HFFc6 (cell line): Measurements from ENCODE around the gene HSD11B2. TPM values are rescaled to one million over a fixed set of nuclear protein-coding genes. Genes with fewer than 3 reads are reported as not detected.

Source experiments
- DNase-seq: peaks from one replicate; pipeline ENCODE4 v3.0.0-alpha.2; 2018
- H3K27ac Mint-ChIP-seq: 2 replicates; pipeline ENCODE4 v1.8.0; 2020; ENCODE audit warnings: mild to moderate bottlenecking, mixed read lengths
- H3K27me3 Mint-ChIP-seq: 2 replicates; pipeline ENCODE4 v1.8.0; 2021; ENCODE audit warnings: mild to moderate bottlenecking, moderate library complexity, mixed read lengths; ENCODE audit not compliant: insufficient read depth
- H3K36me3 Mint-ChIP-seq: 2 replicates; pipeline ENCODE4 v1.8.0; 2021; ENCODE audit warnings: low read depth, mixed read lengths
- H3K4me1 Mint-ChIP-seq: 2 replicates; pipeline ENCODE4 v1.8.0; 2020; ENCODE audit warnings: low read depth, mixed read lengths
- H3K4me3 Mint-ChIP-seq: 2 replicates; pipeline ENCODE4 v1.8.0; 2020; ENCODE audit warnings: mild to moderate bottlenecking, moderate library complexity, mixed read lengths
- H3K9me3 Mint-ChIP-seq: 2 replicates; pipeline ENCODE4 v1.8.0; 2020; ENCODE audit warnings: mild to moderate bottlenecking, mixed read lengths
- CTCF ChIP-seq: fragments of 200-600 bp; sonication (generic); IDR thresholded peaks from 2 replicates; pipeline ENCODE4 v1.5.0; 2021; ENCODE audit warnings: antibody characterized with exemption, mild to moderate bottlenecking
- total RNA-seq, 6 experiments: library from RNA; stranded (reverse); fragmentation: NEBNext Ultra II Directional; extraction: Animal tissue kit (Norgen Biotek cat#: 25700); gene quantifications; 2 replicates in 1 of 6; 3 replicates in 5 of 6; pipeline ENCODE4 v1.2.3, GENCODE V29; 2021

HSD11B2 gene
- total RNA-seq, 6 experiments from 2014 or later = not detected

GRCh38 chr16:67471758-67472384, 41.0 kb downstream of the HSD11B2 start:
- no peak for DNase-seq
- H3K36me3 Mint-ChIP-seq = no peaks in the 10 kb centered on the region
- no peak for TF ChIP-seq CTCF
- 0 out of 2 replicates have a peak overlapping the region, but pooled peaks have one; percentile 3 for H3K27ac Mint-ChIP-seq
- H3K4me1 Mint-ChIP-seq = peaks cover 38% of the 10 kb centered on the region
- H3K27me3 Mint-ChIP-seq = no peaks in the 10 kb centered on the region; the same call in 1 of the 2 replicates
- H3K9me3 Mint-ChIP-seq = no peaks in the 10 kb centered on the region
- H3K4me3 Mint-ChIP-seq = no peak overlapping the region

- H3K4me3 Mint-ChIP-seq = no peak overlapping the region
- TF ChIP-seq CTCF = no peak
- DNase-seq = no peak
- H3K9me3 Mint-ChIP-seq = no peaks in the 10 kb centered on the region
- no peaks in the 10 kb centered on the region for H3K27me3 Mint-ChIP-seq
- H3K4me1 Mint-ChIP-seq = peaks cover 55% of the 10 kb centered on the region
- H3K36me3 Mint-ChIP-seq = no peaks in the 10 kb centered on the region
- H3K27ac Mint-ChIP-seq = no peak overlapping the region
These were observed 43.9 kb downstream of the HSD11B2 start for GRCh38 chr16:67474551-67475455.

- H3K27ac Mint-ChIP-seq = no peak overlapping the region
- peaks cover 52% of the 10 kb centered on the region for H3K4me1 Mint-ChIP-seq
- no peaks in the 10 kb centered on the region; the same call in 1 of the 2 replicates for H3K27me3 Mint-ChIP-seq
- DNase-seq = no peak
- no peak overlapping the region for H3K4me3 Mint-ChIP-seq
- H3K9me3 Mint-ChIP-seq = no peaks in the 10 kb centered on the region
- peaks cover 4% of the 10 kb centered on the region; the same call in 1 of the 2 replicates for H3K36me3 Mint-ChIP-seq
- no peak for TF ChIP-seq CTCF
These were observed 47.1 kb downstream of the HSD11B2 start for GRCh38 chr16:67477960-67478554.

GRCh38 chr16:67480833-67481560, 50.1 kb downstream of the HSD11B2 start, which contains the start of gene ATP6V0D1:
Gene ATP6V0D1 (minus strand): TSS chr16:67481157. CDS start chr16:67481086, 71 bp downstream.
- H3K27me3 Mint-ChIP-seq = no peaks in the 10 kb centered on the region; the same call in 1 of the 2 replicates
- DNase-seq = peak; percentile 97
- H3K4me1 Mint-ChIP-seq = peaks cover 53% of the 10 kb centered on the region
- peaks cover 4% of the 10 kb centered on the region; the same call in 1 of the 2 replicates for H3K36me3 Mint-ChIP-seq
- H3K4me3 Mint-ChIP-seq = peak within 1 kb of the TSS; percentile 100
- peak within 1 kb of the TSS; percentile 100 for H3K27ac Mint-ChIP-seq
- peak; percentile 93 for TF ChIP-seq CTCF
- H3K9me3 Mint-ChIP-seq = no peaks in the 10 kb centered on the region
